GM19324 (cell line): ENCODE data around the gene GABRB3.
"Not testable (repeated sequence)": the region's sequence is repeated elsewhere in the genome, so short reads cannot be mapped to it uniquely, and the experiment has no call there.

ENCODE experiments used
- ATAC-seq: cut with Tn5 transposase; IDR thresholded peaks from one replicate; pipeline ENCODE4 v1.9.1; 2021; ENCODE audit warnings: mild to moderate bottlenecking, moderate library complexity; ENCODE audit not compliant: unreplicated experiment, low FRiP score

The GABRB3 gene

GRCh38 chr15:26736502-26737248 is 36.2 kb downstream of the GABRB3 start:
- ATAC-seq: no peak

GRCh38 chr15:26731965-26732364 is 40.9 kb downstream of the GABRB3 start:
- no peak for ATAC-seq

GRCh38 chr15:26729581-26729980 is 43.3 kb downstream of the GABRB3 start:
- no peak for ATAC-seq

GRCh38 chr15:26729030-26729429 is 43.8 kb downstream of the GABRB3 start:
- ATAC-seq: no peak

- ATAC-seq: no peak
These were observed 48.3 kb downstream of the GABRB3 start for GRCh38 chr15:26724381-26725150.

- no peak for ATAC-seq
These were observed 50.2 kb downstream of the GABRB3 start for GRCh38 chr15:26722621-26723160.

- no peak for ATAC-seq
These were observed 51.5 kb downstream of the GABRB3 start for GRCh38 chr15:26721232-26721967.

GRCh38 chr15:26720546-26720945 is 52.3 kb downstream of the GABRB3 start:
- no peak for ATAC-seq

GRCh38 chr15:26719866-26720265 is 53.0 kb downstream of the GABRB3 start:
- ATAC-seq: not testable (repeated sequence)

- no peak for ATAC-seq
These were observed 56.8 kb downstream of the GABRB3 start for GRCh38 chr15:26716069-26716468.

- no peak for ATAC-seq
These were observed 59.4 kb downstream of the GABRB3 start for GRCh38 chr15:26713498-26713897.

GRCh38 chr15:26712335-26712734 is 60.5 kb downstream of the GABRB3 start:
- ATAC-seq: no peak

- ATAC-seq: no peak
These were observed 61.4 kb downstream of the GABRB3 start for GRCh38 chr15:26711445-26711844.

- ATAC-seq: no peak
These were observed 70.5 kb downstream of the GABRB3 start for GRCh38 chr15:26702381-26702780.

GRCh38 chr15:26698555-26698954 is 74.3 kb downstream of the GABRB3 start:
- no peak for ATAC-seq

- no peak for ATAC-seq
These were observed 75.0 kb downstream of the GABRB3 start for GRCh38 chr15:26697913-26698312.

GRCh38 chr15:26691249-26691648 is 81.6 kb downstream of the GABRB3 start:
- no peak for ATAC-seq

- no peak for ATAC-seq
These were observed 82.1 kb downstream of the GABRB3 start for GRCh38 chr15:26690778-26691177.

- ATAC-seq: no peak
These were observed 83.4 kb downstream of the GABRB3 start for GRCh38 chr15:26689462-26689861.

- no peak for ATAC-seq
These were observed 86.2 kb downstream of the GABRB3 start for GRCh38 chr15:26686547-26687187.
